AG04450 (cell line): Measurements from ENCODE around the gene OSBPL8. TPM values are rescaled to one million over a fixed set of nuclear protein-coding genes. Genes with fewer than 3 reads are reported as not detected.

ENCODE experiments used
- CTCF ChIA-PET: fragments of 300-600, 350-600 bp; formaldehyde crosslinking; extraction: SDS; loops from one replicate; lab custom pipeline; 2022; ENCODE audit warnings: antibody characterized with exemption, inconsistent platforms; lab: Charles Lee
- POLR2A ChIA-PET: fragments of 350-600 bp; formaldehyde crosslinking; extraction: SDS; loops from one replicate; lab custom pipeline; 2021; ENCODE audit warnings: antibody characterized with exemption, inconsistent platforms; lab: Yijun Ruan, JAX
- DNase-seq: peaks from one replicate; pipeline ENCODE4 v3.0.0-alpha.2; 2011; ENCODE audit warnings: low read depth, low spot score
- H3K27ac ChIP-seq: one replicate; pipeline ENCODE4 v1.5.1; 2012; ENCODE audit warnings: low read depth, low read length, control low read depth
- H3K27me3 ChIP-seq: one replicate; pipeline ENCODE4 v1.6.0; 2012; ENCODE audit warnings: low read length; ENCODE audit not compliant: control insufficient read depth, insufficient read depth
- H3K4me3 ChIP-seq: 2 replicates; pipeline ENCODE4 v1.5.1; 2011; ENCODE audit warnings: mild to moderate bottlenecking, low read depth, low read length, control low read depth
- H3K9me3 ChIP-seq: 2 replicates; pipeline ENCODE4 v1.5.1; 2012; ENCODE audit warnings: low read length; ENCODE audit not compliant: control insufficient read depth, insufficient read depth
- CTCF ChIP-seq: IDR thresholded peaks from 2 replicates; pipeline ENCODE4 v1.5.1; 2011; ENCODE audit warnings: low read depth, low read length, control low read depth, inconsistent platforms
- polyA plus RNA-seq: library from polyadenylated mRNA; depleted of rRNA; stranded (reverse); fragments of >200 nt; gene quantifications from 2 replicates; pipeline ENCODE4 v1.2.3, GENCODE V29; 2011

Gene OSBPL8
- polyA plus RNA-seq, 1 experiment = 64.5 TPM

- H3K4me3 ChIP-seq = no peak overlapping the region
- CTCF ChIA-PET = interaction anchor here (0.6 to 0.8 kb wide), 2 partner anchors 18 to 320 kb away, joined by 3 to 5 read pairs; no protein-coding TSS in a partner anchor
These were observed 8.6 kb upstream of the OSBPL8 start for GRCh38 chr12:76568130-76568529.

GRCh38 chr12:76563061-76563460 is 3.5 kb upstream of the OSBPL8 start:
- Histone ChIP-seq H3K4me3 (no peak overlapping the region), H3K9me3 (peaks cover 2% of the 10 kb centered on the region; the same call in 1 of the 2 replicates), H3K27me3 (no peaks in the 10 kb centered on the region), H3K27ac (no peak overlapping the region)
- ChIA-PET POLR2A (no interaction called here), CTCF (no interaction called here)
- no peak for TF ChIP-seq CTCF
- DNase-seq = no peak

More at GRCh38 chr12:76568130-76568529, 8.6 kb upstream of the OSBPL8 start:
- no peak for DNase-seq
- Histone ChIP-seq H3K27ac (no peak overlapping the region), H3K27me3 (no peaks in the 10 kb centered on the region), H3K9me3 (no peaks in the 10 kb centered on the region)
- TF ChIP-seq CTCF = no peak
- POLR2A ChIA-PET = no interaction called here

DNA sequence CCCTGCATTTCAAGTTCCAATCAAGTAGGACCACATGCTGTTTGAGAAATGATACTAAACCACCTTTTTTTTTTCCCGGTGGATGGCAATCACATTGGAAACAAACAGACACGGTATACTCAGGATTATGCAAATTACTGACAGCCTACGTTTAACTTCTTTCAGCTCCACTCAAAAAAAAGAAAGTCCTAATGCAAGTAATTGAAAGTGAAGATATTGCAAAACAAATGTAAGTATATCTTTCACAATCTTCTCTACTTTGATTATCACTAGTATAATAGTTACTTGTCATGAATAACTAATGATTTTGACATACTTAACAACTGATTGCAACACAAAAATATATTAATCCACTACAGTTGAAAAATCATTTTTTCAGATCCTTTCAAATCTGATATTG is 2.6 kb upstream of the OSBPL8 start:
- Histone ChIP-seq H3K4me3 (no peak overlapping the region), H3K27me3 (no peaks in the 10 kb centered on the region), H3K27ac (no peak overlapping the region), H3K9me3 (peaks cover 2% of the 10 kb centered on the region; the same call in 1 of the 2 replicates)
- no peak for TF ChIP-seq CTCF
- DNase-seq = no peak
- ChIA-PET POLR2A (no interaction called here), CTCF (no interaction called here)

- Histone ChIP-seq H3K27me3 (no peaks in the 10 kb centered on the region), H3K4me3 (peak overlapping the region; percentile 96), H3K27ac (peak overlapping the region; percentile 89), H3K9me3 (peaks cover 2% of the 10 kb centered on the region; the same call in 1 of the 2 replicates)
- no peak for TF ChIP-seq CTCF
- peak; percentile 3 for DNase-seq
- CTCF ChIA-PET = interaction anchor here (1.2 kb wide), 1 partner anchor 1033 kb away, joined by 4 read pairs; no protein-coding TSS in a partner anchor
- POLR2A ChIA-PET = no interaction called here
These were observed 518 bp upstream of the OSBPL8 start for GRCh38 chr12:76560086-76560491.

- ChIA-PET POLR2A (interaction anchor here (0.6 to 1.3 kb wide), 4 partner anchors 34 to 526 kb away, joined by 3 to 9 read pairs (median 4); partner anchors contain the start of gene BBS10), CTCF (interaction anchor here (0.6 kb wide), 2 partner anchors 72 to 1529 kb away, joined by 3 to 5 read pairs; no protein-coding TSS in a partner anchor)
- Histone ChIP-seq H3K27ac (peak overlapping the region; percentile 66), H3K9me3 (peaks cover 2% of the 10 kb centered on the region; the same call in 1 of the 2 replicates), H3K4me3 (peak overlapping the region; percentile 96), H3K27me3 (no peaks in the 10 kb centered on the region)
- DNase-seq = no peak
- TF ChIP-seq CTCF = no peak
These were observed 729 bp downstream of the OSBPL8 start for GRCh38 chr12:76558684-76559399.
